Stimulated activated CD8-positive, alpha-beta memory T cell treated with anti-CD3 and anti-CD28 coated beads, Interleukin-12 subunit alpha, Interleukin-12 subunit beta, amount 100 ng/mL, for 24 hours (primary cell): ENCODE measurements around the gene ERVFRD-1.
"Not testable (repeated sequence)": the region's sequence is repeated elsewhere in the genome, so short reads cannot be mapped to it uniquely, and the experiment has no call there.

Experiments
- DNase-seq: peaks from one replicate; pipeline ENCODE4 v3.0.0-alpha.2; 2020; ENCODE audit errors: extremely low read depth

The ERVFRD-1 gene

DNA sequence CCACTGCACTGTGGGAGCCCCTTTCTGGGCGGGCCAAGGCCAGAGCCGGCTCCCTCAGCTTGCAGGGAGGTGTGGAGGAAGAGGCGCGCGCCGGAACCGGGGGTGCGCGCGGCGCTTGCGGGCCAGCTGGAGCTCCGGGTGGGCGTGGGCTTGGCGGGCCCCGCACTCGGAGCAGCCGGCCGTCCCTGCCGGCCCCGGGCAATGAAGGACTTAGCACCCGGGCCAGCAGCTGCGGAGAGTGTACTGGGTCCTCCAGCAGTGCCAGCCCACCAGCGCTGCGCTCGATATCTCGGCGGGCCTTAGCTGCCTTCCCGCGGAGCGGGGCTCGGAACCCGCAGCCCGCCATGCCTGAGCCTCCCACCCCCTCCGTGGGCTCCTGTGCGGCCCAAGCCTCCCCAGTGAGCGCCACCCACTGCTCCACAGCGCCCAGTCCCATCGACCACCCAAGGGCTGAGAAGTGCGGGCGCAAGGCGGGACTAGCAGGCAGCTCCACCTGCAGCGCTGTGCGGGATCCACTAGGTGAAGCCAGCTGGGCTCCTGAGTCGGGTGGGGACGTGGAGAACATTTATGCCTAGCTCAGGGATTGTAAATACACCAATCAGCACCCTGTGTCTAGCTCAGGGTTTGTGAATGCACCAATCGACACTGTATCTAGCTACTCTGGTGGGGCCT lies 24.2 kb downstream of the ERVFRD-1 start:
- DNase-seq: not testable (repeated sequence)

DNA sequence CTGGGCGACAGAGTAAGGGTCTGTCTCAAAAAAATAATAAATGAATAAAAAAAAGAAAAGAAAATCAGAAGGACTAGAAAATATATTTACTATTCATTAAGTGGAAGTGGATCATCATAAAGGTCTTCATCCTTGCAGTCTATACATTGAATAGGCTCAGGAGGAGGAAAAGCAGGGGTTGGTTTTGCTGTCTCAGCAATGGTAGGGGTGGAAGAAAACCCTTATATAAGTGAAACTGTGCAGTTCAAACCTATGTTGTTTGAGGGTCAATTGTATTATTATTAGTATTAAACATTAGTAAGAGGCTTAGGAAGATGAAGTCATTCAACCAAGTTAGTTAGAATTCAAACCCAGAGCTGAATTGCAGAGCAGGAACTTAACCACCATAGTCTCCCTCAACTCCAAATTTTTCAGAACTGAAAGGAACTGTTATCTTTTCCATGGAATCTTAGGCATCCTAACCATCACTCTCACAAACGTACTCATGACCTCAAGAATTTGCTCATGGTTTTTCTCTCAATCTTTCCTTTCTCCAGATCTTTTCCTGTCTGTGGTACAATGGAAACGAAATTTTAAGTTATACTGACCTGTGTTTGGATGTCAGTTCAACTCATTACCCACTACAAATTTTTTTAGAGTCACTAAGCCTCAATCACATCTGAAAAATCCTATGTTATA lies 25.6 kb downstream of the ERVFRD-1 start:
- DNase-seq: no peak

DNA sequence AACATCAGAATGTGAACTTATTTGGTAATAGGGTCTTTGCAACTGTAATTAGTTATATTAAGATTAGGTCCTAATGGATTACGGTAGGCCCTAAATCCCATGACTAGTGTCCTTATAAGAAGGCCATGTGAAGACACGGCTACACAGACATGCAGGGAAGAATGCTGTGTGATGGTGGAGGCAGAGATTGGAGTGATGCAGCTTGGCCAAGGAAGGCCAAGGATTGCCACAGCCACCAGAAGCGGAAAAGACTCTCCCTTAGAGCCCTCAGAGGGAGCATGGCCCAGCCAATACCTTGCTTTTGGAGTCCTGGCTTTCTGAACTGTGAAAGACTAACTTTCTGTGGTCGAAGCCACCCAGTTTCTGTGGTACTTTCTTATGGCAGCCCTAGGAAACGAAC lies 27.6 kb downstream of the ERVFRD-1 start:
- DNase-seq: no peak

DNA sequence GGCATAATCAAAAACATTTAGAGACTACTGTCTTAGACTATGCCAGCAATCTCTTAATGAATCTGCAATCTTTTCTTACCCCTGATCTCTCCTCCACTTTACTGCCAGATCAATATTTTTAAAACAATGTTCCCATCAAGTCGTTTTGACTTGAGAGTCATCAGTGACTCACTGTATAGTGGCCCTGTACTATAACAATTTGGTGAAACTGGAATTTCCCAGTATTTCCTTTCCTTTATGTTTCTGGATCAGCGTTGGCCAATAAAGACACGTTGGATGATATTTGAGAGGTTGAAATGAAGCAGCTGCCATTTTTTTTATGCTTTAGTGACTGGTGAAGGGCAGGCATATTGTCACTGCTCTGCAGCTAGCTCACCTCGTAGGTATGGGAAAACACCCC lies 28.0 kb downstream of the ERVFRD-1 start:
- DNase-seq: no peak

DNA sequence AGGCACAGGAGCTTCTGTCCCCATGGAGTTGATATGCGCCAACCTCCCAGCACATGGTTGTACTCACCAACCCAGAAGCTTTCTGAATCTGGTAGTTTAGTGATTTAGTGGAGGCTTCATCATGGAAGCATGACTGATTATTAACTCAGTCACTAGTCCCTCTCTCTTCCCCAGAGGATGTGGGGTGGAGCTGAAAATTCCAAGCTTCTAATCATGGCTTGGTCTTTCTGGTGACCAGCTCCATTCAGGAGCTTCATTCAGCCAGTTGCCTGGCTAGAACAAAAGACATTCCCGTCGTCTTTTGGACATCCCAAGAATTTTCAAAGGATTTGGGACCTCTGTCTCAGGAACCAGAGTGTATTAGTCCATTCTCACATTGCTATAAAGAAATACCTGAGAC lies 31.2 kb downstream of the ERVFRD-1 start:
- no peak for DNase-seq

DNA sequence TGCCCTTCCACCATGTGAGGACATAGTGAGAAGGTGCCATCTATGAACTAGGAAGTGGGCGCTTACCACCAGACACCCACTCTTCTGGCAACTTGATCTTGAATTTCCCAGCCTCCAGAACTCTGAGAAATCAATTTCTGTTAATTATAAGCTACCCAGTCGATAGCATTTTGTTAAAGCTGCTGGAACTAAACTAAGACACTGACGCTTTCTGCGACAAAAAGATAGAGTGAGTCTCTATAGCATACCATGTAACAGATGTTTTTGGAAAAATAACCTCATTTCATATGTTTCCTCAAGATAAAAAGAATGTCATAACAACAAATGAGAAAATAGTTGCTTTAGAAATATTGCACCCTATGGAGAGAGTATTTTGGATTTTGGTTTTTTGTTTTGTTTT lies 33.3 kb downstream of the ERVFRD-1 start:
- DNase-seq: no peak

DNA sequence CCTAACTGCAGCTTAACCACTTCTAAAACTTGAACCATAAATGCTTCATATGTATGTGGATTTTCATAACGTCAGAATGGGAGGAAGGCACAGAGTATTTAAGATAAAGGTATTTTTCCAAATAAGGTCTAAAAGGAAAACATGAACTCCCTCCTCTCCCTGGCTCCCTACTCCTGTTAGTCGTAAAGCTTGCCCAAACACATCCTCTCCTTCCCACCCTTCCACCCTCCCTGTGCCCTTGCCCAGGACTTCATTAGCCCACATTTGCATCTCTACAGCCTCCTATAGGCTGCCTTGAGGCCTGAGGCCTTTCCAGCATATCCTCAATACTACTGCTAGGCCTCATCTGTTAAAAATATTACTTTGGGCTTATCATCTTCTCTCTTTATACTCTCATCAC lies 35.0 kb downstream of the ERVFRD-1 start:
- DNase-seq: no peak

DNA sequence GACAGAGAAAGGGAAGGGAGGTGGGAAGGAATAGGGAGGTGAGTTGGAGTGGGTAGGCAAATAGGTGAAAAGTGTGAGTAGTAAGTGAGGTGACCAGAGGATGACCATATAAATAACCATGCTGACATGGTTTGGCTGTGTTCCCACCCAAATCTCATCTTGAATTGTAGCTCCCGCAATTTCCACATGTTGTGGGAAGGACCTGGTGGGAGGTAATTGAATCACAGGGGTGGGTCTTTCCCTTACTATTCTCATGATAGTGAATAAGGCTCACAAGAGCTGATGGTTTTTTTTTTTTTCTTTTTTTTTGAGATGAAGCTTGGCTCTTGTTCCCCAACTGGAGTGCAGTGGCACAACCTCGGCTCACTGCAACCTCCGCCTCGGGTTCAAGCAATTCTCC lies 39.4 kb downstream of the ERVFRD-1 start:
- no peak for DNase-seq

DNA sequence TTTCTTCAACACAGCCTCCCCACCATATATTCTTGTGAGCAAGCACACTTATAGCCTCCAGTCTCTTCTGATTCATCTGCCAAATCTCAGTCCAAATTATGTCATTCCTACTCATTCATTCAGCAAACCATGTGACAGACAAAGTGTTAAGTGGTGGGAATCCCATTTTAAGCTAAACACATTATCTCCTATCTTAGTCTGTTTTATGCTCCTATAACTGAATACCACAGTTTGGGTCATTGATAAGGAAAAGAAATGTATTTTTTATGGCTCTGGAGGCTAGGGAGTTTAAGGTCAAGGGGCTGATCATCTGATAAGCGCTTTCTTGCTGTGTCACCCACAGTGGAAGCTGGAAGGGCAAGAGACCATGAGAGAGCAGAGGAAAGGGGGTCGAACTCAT lies 41.8 kb downstream of the ERVFRD-1 start:
- no peak for DNase-seq

DNA sequence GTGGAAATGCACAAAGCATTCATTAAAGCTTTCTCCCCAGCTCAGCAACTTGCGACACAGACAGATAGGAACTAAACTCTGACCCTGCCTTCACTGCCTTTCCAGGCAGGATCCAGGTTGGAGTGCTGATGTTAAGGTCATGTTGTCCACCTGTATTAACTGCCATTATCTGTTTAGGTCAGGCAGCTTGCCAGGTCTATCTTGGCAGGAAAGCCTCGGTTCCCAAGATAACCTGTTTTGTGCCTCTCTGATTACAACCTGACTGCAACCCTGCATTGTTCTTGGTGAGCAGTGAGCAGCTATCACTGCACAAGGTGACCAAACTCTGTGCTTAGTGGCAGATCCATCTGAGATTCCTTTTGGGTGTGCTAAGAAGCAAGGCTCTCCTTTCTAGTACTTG lies 44.2 kb downstream of the ERVFRD-1 start:
- DNase-seq: no peak

DNA sequence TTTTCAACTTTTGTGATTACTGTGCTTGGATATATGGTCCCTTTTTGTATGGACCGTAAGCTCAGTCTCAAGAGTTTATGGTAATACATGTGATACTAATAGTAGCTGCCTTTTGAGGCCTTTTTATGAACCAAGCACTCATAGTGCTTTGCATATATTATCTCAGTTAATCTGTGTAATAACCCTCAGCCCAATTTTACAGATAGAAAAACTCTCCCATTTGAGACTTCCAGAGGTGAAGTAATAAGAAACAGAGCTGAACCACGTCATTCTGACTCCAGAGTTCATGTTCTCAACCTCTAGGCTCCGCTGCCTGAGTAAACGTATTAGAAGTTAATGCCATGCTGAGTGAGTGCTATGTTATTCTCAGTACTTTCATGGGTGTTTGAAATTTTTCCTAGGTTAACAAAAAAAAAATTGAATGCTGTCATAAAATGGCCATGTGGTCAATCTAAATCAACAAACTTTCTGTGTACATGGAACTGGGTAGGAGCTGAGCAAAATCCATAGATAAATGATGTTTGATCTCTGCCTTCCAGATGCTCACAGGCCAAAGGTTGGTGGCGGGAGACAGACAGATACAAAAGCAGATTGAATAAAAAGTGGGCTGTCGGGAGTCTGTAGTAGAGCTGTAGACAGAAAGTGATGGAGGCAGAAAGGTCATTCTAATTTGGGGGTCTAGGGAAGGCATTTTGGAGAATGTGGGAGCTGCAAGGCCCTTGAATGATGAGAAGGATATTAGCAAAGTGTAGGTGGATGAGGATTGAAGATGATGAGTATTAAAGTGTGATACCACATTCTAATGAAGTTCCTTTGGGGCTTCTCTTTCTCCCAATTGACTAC lies 44.8 kb downstream of the ERVFRD-1 start:
- no peak for DNase-seq

DNA sequence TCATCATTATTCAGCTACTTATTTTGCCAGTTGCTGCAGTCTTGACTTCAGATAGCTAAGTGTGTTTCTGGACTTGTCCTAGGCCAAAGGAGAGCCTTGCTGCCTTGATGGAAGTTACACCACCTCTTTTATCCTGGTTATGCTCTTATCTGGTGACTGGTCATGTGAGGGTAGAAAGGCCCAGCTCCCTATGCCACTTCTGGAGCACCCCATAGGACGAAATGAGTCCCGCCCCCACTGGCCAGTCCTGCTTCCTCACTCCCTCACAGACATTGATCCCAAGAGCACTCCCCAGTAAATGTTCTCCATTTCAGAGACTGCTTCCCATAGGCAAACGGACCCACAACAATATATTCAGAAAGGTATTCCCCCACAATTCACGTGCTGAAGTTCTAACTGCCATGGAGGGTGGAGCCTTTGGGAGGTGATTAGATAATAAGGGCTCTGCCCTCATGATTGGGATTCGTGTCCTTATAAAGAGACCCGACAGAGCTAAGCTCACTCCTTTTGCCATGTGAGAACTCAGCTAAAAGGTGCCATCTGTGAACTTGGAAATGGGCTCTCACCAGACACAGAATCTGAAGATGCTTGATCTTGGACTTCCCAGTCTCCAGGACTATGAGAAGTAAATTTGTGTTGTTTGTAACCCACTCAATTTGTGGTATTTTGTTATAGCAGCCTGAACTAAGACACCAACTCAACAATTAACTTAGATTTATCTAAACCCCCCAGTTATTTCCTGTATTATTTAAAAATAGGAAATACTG lies 45.9 kb downstream of the ERVFRD-1 start:
- no peak for DNase-seq

DNA sequence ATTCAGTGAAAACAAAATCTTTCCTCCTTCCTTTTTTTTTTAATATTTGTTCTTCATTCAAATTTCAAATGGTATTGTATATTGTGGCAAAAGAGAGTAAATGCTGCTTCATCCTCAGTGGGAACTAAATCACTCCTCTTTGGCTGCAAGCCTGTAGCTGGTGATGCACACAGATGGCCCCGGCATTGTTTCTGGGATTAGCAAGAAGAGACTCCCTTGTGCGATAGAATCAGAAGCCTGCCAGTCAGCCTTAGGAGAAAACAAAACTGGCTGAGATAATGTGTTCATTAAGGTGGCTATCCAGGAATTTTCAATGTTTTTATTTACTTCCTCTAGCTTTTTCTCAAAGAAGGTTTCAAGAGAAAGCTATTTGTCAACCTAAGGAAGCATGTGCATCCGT lies 46.7 kb downstream of the ERVFRD-1 start:
- no peak for DNase-seq

DNA sequence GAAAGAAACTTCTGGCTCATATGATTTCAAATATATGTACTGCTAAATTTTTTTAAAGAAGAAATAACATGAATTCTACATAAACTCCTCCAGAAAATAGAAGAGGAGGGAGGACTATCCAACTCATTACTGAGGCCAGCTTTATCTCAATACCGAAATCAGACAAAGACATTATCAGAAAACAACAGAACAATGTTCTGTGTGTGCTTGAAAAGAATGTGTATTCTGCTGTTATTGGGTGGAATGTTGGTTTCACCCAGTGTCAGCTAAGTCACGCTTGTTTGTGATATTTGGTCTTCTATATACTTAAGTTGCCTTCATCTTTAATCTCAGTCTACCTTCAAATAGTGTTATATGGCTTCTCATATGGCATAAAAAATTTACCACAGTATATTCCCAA lies 48.8 kb downstream of the ERVFRD-1 start:
- DNase-seq: no peak

DNA sequence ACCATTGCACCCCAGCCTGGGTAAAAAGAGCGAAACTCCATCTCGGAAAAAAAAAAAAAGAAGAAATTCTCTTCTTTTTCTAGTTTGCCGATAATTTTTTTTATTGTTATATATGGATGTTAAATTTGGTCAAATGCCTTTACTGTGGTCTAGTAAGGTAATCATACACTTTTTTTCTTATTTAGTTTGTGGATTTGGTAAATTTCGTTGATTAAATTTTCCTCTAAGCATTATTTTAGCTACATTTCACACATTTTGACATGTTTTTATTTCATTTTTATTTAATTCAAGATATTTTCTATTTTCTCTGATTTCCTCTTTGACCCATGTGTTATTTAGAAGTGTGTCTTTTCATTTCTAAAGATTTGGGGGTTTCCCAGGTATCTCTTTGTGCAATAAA lies 49.4 kb downstream of the ERVFRD-1 start:
- DNase-seq: no peak

DNA sequence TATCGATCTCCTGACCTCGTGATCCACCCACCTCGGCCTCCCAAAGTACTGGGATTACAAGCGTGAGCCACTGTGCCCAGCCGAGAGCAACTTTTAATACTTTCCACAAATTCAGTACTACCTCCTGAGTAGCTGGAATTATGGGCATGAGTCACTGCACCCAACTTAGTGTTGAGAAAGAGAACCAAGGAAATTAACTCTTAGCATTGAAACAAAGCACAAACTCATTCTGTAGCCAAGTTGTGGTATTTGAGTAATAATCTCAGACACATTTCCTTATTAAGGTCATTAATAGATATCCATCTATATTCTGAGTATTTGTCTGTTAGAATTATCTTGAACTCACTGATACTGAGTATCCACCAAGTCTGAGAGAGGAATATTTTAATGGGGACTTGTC lies 53.1 kb downstream of the ERVFRD-1 start:
- no peak for DNase-seq

DNA sequence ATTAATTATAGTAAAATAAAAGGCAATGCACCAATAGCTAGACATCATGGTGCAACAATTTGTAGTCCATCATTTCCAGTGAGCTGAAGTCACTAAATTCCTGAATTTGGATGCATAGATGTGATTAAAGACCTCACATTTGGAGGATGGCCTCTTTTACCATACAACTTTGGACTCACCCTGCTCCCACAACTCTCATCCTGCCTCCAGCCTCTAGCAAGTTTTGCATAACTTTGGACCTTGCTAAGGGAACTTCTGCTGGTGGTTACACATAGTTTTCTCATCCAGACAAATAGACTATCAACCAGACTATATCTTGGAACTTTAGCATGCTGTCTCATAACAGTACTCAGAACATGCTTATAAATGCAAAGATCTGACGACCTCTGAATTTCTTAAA lies 54.7 kb downstream of the ERVFRD-1 start:
- no peak for DNase-seq

DNA sequence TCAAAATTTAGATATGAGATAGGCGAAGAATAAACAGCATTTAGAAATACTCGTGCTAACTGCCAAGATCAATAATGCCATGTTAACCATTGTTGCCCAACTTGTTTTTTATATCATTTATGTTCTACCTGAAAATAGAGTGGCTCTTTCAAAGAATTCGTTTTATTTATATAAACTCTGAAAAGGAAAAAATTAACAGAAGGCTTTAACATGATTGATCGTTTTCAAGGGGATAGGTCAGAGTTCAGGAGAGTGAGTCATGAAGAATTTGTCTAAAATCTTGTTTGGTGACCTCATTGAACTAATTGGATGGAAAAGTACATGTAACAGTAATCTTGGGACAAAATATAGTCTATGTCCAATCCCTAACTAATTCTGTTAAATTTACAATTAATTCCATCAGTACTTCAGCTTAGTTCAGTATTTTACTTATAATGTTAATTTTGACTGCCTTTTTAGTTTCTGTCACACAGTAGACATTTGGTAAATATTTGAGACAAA lies 56.3 kb downstream of the ERVFRD-1 start:
- no peak for DNase-seq

DNA sequence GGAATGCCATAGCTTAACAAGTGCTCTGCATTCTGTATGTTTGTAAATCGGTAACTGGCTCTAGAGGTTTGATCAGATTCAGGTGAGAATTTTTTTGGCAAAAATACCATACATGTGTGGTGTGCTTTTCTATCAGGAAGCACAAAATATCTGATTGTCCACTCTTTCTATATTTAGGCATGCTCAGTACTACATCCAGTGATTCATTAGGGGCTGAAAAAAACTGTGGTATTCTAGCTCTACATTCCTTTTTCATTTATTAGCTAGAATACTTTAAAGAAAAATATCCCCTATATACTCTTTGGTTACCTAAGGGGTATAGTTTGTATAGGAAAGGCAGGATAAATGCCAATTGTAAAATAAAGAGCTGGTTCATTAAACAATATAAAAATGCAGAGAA lies 56.8 kb downstream of the ERVFRD-1 start:
- DNase-seq: no peak

DNA sequence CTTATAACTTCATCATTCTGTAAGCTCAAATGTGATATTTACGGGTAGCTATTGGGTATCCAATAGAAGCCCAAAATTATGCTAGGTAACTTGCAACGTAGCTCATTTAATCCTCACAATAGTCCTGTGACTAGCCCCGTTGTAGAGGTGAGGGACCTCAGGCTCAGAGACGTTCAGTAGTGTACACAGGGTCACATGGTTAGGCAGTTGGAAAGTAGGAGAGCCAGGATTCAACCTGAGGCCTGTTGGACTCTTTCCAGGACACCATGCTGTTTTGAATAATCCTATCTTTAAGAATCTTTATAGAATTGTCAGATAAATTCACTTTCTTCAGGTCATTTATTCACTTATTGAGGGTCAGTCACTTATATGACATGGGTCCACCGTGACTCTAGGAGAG lies 58.2 kb downstream of the ERVFRD-1 start:
- DNase-seq: no peak
